TTC549 (cell line): Measurements from ENCODE around the gene DTNBP1.

ENCODE experiments used
- FAIRE-seq: peaks from 2 replicates; lab custom pipeline; 2012; peaks lifted over from hg19 to GRCh38; lab: Jason Lieb, UNC

DTNBP1 gene, protein sequence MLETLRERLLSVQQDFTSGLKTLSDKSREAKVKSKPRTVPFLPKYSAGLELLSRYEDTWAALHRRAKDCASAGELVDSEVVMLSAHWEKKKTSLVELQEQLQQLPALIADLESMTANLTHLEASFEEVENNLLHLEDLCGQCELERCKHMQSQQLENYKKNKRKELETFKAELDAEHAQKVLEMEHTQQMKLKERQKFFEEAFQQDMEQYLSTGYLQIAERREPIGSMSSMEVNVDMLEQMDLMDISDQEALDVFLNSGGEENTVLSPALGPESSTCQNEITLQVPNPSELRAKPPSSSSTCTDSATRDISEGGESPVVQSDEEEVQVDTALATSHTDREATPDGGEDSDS

DNA sequence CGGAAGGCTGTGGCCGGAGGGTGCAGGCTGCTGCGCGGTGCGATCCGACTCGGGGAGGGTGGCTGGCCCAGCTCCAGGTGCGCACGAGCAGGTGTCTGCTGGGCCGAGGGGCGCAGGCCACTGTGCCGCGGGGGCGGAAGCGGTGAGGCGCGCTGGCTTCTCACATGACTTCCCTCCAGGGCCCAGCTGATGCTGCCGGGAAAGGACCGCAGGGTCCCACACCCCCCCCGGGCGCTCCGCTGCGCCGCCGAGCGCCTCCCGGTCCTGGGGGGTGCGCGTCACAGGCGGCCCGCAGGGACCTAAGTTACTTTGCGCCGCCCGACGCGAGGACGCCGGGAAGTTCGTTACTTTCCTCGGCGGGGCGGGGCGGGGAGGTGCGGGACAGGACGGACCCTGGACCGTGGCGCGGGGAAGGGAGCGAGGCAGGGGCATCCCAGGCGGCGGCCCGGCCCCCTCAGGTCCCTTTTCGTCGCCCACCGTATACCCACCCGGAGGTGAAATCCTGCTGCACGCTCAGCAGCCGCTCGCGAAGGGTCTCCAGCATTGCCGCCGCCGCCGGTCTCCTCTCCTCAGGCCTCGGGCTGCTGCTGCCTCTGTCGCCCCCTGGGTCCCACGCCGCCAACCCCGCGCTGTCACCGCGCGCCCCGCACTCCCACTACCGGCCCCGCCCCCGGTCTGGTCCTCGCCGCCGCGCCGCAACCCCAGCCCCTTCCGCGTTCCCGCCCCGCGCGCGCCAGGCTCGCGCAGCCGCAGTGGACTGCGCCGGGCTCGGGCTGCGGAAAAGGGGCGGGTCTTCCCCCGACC lies at the start of gene DTNBP1:
Gene DTNBP1, minus strand, starts transcription at position 703 of the 804 bp plus-strand sequence. Its CDS starts 159 bp downstream, at position 544.
- FAIRE-seq = no peak

DNA sequence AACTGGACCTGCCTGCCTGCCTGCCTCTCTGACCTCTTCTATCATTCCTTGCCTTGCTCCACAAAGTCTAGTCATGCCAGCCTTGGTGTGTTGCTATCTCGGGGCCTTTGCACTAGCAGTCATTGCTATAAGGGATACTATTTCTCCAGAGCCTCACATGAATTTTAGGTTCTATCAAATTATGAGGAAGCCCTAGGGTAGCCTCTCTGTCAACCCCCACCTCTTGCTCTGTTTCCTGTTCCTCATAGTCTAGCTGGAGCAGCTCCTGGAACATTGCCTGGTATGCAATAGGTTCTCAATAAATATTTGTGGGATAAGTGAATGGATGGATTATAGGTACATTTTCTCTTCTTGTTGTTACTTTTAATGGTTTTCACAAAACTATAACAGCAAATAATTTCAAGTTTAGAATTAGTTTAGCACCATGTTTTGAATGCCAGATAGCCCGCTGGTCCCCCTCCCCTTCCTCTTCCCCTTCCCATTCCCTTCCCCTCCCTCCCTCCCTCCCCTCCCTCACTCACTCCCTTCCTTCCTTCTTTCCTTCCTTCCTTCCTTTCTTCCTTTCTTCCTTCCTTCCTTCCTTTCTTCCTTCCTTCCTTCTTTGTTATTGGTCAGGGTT lies 46.9 kb upstream of the DTNBP1 start:
- no peak for FAIRE-seq

DNA sequence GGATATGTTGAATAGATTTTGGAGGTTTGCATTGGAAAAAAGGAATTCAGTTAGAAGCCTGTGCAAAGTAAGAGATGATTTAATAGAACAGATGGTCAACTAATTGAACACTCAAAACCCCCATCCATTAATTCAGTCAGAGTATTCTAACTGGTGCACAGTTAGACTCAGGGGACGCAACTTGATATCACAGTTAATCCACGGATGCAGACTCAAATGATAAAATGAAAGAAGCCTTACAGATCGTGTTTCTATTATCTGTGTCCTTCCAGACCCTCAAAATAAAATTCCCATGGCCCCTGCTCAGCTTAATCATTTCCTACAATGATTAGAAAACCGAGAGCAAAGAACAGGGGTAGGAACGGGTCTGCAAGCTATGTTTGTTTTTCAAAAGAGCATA lies 45.4 kb upstream of the DTNBP1 start:
- no peak for FAIRE-seq

DNA sequence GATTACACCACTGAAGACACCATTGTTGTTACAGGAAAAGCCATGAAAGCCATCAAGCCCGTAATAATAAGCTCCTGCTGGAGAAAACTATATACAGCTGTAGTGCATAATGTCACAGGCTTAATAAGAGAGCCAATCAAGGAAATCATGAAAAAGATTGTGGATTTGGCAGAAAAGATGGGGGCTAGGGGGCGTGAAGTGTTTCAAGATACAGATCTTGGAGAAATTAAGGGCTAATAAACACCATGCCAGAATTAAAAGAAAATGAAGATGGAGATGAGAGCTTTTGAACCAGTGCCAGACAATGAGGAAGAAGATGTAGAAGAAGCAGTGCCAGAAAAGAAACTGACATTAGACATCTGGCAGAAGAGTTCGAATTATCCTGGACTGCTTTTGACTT lies 43.2 kb upstream of the DTNBP1 start:
- no peak for FAIRE-seq

DNA sequence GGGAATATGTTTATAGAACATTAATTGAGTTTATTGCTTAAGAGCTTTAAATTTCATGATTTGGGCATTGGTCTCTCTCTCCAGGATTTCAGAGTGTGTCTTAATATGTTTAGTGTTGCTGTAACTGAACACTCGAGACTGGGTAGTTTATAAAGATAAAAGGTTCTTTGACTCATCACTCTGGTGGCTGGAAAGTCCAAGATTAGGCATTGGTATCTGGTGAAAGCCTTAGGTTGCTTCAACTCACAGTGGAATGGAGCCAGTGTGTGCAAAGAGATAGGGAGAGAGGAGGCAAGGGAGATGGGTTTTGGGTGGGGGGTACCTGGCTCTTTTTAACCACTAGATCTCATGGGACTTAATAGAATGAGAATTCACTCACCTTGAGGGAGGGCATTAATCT lies 35.6 kb upstream of the DTNBP1 start:
- FAIRE-seq = no peak

DNA sequence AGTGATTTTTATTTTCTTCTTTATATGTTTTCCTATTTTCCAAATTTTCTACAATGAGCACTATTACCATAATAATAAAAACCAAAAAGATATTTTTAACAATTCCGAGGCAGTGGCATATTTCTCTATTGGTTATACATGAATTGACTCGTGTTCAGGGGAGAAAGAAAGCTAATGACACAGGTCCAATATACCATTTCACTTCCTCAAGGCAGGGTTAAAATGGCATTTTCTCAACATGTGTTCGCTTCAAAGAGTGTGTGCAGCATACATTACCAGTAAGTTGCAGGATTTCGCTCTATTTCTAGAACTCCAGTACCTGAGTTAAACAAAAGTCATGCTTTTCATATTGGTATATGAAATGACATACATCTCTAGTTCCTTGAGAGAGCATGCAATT lies 35.1 kb upstream of the DTNBP1 start:
- FAIRE-seq = no peak

DNA sequence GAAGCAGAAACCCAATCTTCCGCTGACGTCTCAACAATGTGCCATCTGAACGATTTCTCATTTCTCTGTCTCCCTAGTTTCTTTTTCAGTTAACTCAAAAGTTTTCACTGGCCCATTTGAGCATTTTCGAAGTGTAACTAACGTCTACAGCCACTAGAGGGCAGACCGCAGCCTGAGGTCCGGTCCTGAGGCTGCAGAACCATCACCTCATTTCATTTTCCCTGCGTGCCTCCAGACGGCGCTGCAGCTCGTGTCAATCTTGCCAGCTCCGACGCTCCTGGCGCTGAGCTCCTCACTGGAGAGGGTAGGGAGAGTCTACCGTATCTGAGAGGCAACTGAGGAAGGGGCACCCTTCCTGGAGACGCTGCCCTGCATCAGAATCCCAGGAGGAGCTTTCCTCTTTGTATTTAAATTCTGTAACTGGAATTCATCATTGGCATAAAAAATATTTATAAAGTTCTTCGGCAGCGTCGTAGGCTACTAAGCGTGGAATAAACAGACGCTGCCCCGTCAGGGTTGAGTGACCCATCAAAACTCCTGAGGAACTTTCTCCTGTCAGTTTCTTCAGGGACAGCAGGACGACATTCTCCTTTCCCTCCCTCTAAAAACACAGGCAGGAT lies 28.5 kb upstream of the DTNBP1 start:
- FAIRE-seq = peak; percentile 73

DNA sequence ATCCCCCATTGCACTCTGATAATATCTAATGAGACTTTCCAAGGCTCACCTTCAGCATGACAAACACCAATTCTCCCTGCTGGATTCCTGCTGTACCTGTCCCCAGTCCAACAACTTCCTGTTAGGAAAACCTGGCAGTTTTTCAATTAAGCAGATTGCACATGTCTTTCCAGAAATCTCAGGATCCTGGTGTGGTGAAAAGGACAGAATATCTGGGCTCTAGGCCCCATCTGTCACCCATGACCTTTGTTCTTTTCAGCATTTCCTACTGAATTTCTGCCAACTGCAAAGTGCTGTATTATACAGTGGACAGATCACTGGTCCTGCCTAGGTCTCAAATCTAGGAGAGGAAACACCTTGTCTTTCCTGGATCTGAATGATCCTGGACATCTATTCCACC lies 27.7 kb upstream of the DTNBP1 start:
- no peak for FAIRE-seq

DNA sequence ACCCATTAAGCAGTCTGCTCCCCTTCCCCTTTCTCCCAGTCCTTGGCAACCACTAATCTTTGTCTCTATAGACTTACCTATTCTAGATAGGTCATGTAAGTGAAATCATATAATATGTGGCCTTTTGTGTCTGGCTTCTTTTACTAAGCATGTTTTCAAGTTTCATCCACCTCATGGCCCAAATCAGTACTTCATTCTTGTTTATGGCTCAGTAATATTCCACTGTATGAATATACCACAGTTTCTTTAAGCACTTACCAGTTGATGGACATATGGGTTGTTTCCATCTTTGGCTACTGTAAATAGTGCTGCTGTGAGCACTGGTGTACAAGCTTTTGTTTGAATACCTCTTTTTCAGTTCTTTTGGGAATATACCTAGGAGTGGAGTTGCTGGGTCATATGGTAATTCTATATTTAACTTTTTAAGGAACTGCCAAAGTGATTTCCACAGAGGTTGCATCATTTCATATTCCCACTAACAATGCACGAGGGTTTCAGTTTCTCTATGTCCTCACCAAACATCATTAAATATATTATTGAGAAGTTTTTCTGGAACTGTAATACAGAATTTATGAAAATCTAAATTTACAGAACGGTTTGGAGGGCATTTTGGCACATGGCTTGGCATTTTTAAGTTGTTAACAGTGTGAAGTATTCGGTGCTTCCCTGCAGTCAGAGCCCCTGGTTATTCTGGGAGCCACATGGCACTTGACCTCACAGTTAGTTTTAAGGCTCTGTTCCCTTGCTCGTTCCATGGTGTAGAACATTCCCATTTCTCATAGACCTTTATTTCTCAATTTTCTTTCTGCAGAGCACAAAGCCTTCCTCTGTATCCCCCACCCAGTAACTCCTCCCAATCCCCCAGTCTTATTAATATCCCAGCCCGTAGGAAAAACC lies 27.0 kb upstream of the DTNBP1 start:
- FAIRE-seq = no peak

DNA sequence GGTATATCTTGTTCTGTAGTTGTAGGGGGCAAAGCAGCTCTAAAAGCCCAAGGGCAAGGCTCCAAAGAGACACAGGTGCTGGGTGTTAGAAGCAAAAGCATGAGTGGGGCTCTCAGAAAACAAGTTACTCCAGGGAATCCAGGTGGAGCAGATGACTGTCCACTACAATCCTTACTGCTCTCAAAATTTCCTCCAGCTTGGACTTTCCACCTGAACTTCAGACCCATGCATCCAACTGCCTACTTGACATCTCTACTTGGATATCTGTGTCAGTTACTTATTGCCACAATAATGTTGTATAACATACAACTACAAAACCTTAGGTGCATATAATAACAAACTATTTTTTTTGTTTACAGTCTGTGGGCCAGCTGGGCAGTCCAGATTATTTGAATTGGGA lies 22.8 kb upstream of the DTNBP1 start:
- no peak for FAIRE-seq

DNA sequence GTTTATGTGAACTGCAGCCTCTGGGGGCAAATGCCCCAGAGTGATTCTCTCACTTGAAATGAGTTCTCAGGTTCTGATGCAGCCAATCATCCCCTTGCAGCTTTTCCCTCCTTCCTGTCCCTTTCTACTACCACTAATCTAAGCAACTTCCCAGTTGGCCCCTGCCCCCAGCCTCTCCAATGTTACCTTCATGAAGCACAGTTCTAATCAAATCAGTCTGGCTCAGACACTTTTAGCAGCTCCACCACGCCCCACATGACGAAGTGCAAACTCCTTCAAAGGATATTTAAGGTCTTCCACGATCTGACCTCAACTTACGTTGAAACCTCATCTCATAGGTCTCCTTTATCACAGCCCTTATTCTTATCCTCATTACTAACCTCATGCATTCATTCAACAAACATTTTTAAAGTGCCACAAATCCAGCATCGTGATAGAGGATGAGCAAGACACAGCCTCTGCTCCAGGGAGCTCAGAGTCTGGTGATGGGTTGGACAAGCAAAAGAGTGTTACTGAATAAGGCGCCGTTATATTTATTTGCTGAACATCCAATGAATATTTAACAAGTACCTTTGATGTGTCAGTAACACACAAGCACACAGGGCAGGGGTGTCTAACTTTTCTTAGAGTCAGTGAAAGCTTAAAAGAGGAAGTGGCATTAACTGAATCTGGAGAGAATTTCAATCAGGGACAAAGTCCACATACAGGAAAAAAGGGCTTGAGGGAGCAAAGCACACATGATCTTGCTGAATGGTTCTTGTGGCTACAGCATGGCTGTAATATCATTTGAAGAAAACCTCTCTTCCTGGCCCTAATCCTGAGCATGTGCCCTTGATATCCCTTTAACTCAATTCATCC lies 20.4 kb upstream of the DTNBP1 start:
- no peak for FAIRE-seq

DNA sequence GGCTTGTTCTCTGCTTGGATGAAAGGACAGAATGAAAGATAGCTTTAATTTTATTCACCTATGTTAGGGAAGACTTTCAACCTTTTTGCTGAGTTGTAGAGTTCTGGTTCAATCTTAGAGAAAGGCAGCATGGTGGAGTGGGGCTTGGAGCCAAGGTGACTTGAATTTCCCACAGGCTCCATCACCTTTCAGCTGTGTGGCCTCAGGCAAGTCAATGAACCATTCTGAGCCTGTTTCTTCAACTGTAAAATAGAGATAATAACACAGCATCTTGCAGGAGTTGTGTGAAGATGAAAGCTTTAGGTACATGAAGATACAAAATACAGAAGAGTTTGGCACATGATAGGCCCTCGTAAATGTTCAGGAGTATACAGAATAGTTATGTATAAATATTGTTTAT lies 19.1 kb upstream of the DTNBP1 start:
- no peak for FAIRE-seq

DNA sequence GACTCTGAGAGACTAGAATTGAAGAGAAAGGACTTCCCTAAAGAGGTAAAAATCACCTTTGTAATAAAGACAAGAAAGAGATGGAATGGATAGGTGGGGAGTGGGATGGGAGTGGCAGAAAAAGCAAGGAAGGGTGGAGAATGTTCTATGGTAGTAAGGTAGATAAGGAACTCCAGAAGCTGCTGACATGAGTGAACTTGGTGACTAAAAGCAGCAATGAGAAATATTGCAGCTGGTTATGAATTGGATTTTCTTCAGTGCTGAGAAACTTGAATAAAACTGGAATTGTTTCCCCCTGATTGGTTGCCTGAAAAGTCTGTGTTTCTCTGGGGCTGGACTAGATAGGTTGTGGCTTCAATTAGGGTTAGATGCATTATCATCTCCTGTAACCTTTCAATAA lies 15.7 kb upstream of the DTNBP1 start:
- no peak for FAIRE-seq

DNA sequence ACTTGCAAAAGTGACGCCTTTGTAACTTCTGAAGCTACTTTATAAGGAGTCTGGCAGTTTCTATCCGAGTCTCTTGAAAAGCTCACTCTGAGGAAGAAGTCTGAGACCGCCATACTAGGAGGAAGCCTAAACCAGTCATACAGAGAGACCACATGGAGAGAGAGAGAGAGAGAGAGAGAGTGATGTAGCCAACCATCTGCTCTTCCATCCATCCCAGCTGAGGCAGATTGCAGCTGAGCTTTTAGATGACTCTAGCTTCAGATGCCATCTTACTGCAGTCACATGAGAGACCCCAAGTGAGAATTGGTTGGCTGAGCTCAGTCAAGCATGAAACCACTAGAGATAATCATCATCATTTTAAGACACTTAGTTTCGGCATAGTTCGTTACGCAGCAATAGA lies 15.0 kb upstream of the DTNBP1 start:
- no peak for FAIRE-seq

DNA sequence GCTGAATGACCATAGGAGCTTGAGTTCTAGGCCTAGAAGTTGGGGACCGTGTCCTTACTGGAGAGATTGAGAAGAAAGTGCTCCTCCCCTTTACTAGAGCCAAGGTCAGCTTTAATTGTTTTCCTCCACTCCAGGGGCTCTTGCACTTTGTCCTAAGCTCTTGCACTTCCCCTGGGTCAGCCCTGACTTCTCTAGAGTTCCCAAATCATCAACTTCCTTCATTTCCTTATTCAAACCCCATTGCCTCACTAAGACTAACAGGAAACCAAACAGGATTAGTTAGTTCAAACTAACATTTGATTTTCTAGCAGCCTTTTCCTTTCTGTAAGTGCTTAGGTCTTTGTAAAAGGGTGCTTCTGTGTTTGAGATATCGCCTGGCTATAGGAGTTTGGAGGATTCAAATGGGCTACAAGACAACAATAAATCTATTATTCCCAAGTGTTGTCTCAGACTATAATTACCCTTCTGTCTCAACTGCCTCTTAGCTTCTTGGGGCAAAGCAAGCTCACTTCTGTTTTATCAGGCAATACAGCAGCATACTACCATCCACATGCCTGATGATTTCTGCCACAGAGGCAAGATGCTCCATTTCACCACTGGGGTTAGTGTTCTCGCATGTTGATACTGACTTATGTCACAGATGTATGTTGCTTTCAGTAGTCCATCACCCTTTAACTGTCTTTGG lies 12.8 kb upstream of the DTNBP1 start:
- no peak for FAIRE-seq

DNA sequence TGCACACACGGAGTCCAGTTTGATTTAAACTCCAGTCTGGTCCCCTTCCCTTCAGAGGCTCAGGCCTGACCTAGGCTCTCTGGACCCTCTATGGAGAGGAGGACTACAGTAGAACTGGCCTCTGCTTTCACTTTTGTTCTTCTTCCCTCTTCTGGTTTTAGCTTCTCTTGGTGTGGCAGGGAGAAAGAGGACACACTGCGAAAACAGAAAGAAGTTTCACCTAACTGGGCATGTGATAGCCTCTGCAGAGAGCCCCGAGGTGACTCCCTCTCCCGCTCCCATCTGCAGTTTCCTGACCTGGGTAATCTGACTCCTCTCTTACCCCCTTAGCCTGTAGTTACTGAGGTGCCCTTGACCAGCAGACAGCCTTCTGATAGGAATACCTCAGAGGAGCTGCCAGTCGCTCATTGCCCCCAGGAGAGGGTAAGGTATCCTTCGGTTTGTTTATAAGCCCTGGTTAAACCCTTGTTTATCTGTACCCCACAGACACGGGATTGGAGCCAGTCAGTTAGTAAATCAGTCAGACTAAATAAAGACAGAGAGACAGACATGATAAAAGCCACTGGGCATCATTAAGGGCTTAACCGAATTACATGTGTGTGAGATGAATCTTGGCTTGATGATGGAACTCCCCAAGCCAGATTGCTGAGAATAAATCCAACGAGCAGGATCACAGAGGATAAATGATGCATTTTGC lies 12.0 kb upstream of the DTNBP1 start:
- no peak for FAIRE-seq

DNA sequence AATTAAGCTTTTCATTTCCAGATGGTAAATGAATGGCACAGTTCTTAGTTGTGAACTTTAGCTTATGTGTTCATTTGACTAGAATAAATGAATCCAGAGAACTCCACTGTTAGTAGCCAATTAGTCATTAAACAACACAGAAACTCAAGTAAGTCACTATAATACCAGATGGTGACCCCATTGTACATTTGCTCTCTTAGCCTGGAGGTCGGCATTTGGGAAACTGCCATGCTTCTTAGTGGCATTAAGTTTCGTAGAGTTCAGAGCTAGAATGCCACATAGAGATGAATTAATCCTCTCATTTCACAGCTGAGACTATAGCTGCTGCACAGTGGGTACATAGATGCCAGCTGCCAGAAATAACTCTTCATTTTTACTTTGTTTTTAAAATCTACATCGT lies 10.8 kb upstream of the DTNBP1 start:
- no peak for FAIRE-seq

DNA sequence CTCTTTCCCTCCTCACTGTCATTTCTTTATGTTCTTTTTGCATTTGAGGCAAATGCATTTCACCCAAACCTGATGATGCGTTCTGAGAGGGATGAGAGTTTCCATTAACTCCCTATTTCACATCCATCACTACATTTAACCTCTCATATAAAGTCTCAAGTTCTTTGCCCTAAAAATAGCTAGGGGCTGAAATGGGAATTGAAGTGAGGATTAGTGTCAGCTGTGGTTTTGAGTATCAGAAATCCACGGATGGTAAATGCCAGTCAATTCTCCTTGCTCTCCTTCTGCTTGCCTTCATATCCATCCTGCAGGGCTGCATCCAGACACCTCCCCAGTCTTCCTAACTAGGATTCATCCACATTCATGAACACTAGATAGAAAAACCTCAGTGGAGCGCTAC lies 10.0 kb upstream of the DTNBP1 start:
- FAIRE-seq = no peak

DNA sequence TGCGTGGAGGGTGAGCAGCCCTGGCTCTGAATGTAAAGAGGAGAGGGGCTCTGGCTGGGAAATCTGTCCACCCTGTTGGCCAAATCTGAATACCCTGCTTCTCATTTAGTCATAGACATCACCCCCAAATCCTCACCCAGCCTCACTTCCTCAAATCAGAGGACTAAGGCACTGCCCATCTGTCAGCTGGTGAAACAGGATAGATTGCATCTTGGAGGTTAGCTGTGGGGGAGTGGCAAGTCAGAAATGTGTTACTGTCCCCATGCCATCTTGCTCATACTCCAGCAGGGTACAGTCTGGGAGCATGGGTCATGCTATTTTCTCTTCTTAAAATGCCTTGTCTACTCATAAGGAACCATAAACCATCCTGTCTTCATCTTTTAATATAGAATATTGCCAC lies 9.5 kb upstream of the DTNBP1 start:
- FAIRE-seq = no peak

DNA sequence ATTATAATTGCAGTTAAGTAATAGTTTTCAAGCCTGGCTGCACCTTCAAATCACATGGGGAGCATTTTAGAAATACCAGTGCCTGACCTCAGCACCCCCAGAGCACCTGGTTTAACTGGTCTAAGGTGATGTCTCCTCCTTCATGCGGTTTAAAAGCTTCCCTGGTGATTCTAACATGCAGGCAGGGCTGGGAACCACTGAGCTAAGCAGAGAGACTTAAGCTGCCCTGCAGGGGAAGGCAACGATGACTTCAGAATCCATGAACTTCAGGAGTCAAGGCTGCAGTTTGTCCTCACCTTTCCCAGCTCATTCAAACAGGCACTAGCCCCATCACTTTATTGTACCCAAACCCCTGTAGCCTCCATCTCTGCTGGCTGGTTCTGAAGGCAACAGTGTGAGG lies 6.1 kb upstream of the DTNBP1 start:
- FAIRE-seq = no peak
